ENCODE measurements around the gene RERE. TPM values are rescaled to one million over a fixed set of nuclear protein-coding genes. Genes with fewer than 3 reads are reported as not detected.
A peak's percentile ranks its signal among the peaks of the same experiment; 100 is the strongest.

The RERE gene
- total RNA-seq, 4 donors from 2014 or later: 86.4 to 111 (median 103) TPM

- H3K27ac ChIP-seq: peak overlapping the region in 2 of 4 donors; percentile 23 to 33
- no peaks in the 10 kb centered on the region for H3K9me3 ChIP-seq
- peak; percentile 76 to 78 for DNase-seq (ENCODE audit: low spot score in 2 of 2)
- no peaks in the 10 kb centered on the region for H3K27me3 ChIP-seq
- peaks cover 0 to 26% (median 2%) of the 10 kb centered on the region in 4 donors for H3K4me1 ChIP-seq
- H3K4me3 ChIP-seq: no peak overlapping the region
- TF ChIP-seq CTCF (IDR thresholded peaks at IDR 0.05) (peak; percentile 84 to 92 (median 90)), EP300 (IDR thresholded peaks at IDR 0.05) (peak; percentile 62 to 79), POLR2A (IDR thresholded peaks at IDR 0.05) (peak in 1 of 2 donors; percentile 18)
- 36 to 42% methylated on average over 18 of the region's 19 CpGs for WGBS, 2 donors
- no peaks in the 10 kb centered on the region for H3K36me3 ChIP-seq
These were observed 31.4 kb upstream of the RERE start for GRCh38 chr1:8848663-8849386.

- no peak overlapping the region for H3K4me3 ChIP-seq
- no peaks in the 10 kb centered on the region for H3K27me3 ChIP-seq
- no peak overlapping the region for H3K27ac ChIP-seq
- H3K36me3 ChIP-seq: no peaks in the 10 kb centered on the region
- TF ChIP-seq EP300 (IDR thresholded peaks at IDR 0.05) (no peak), POLR2A (IDR thresholded peaks at IDR 0.05) (no peak), CTCF (IDR thresholded peaks at IDR 0.05) (no peak)
- WGBS, 2 donors: 49 to 62% methylated on average over 5 of the region's 5 CpGs
- H3K4me1 ChIP-seq: peaks cover 0 to 26% (median 2%) of the 10 kb centered on the region in 4 donors
- no peaks in the 10 kb centered on the region for H3K9me3 ChIP-seq
- DNase-seq (ENCODE audit: low spot score in 2 of 2): no peak
These were observed 30.6 kb upstream of the RERE start for GRCh38 chr1:8847990-8848389.

- H3K27ac ChIP-seq: no peak overlapping the region
- no peaks in the 10 kb centered on the region for H3K9me3 ChIP-seq
- DNase-seq (ENCODE audit: low spot score in 2 of 2): no peak
- no peaks in the 10 kb centered on the region for H3K36me3 ChIP-seq
- TF ChIP-seq POLR2A (IDR thresholded peaks at IDR 0.05) (no peak), CTCF (IDR thresholded peaks at IDR 0.05) (no peak)
- no peak overlapping the region for H3K4me3 ChIP-seq
- peaks cover 0 to 26% (median 2%) of the 10 kb centered on the region in 4 donors for H3K4me1 ChIP-seq
- 70 to 76% methylated on average over 4 of the region's 4 CpGs for WGBS, 2 donors
- H3K27me3 ChIP-seq: no peaks in the 10 kb centered on the region
These were observed 28.8 kb upstream of the RERE start for GRCh38 chr1:8846263-8846662.

- H3K9me3 ChIP-seq: no peaks in the 10 kb centered on the region
- no peak for DNase-seq (ENCODE audit: low spot score in 2 of 2)
- peaks cover 0 to 26% (median 2%) of the 10 kb centered on the region in 4 donors for H3K4me1 ChIP-seq
- H3K27me3 ChIP-seq: no peaks in the 10 kb centered on the region
- no peak overlapping the region for H3K27ac ChIP-seq
- H3K36me3 ChIP-seq: no peaks in the 10 kb centered on the region
- TF ChIP-seq CTCF (IDR thresholded peaks at IDR 0.05) (no peak), POLR2A (IDR thresholded peaks at IDR 0.05) (no peak), EP300 (IDR thresholded peaks at IDR 0.05) (no peak)
- no peak overlapping the region for H3K4me3 ChIP-seq
- WGBS, 2 donors: 88 to 90% methylated on average over 19 to 21 of the region's 21 CpGs
These were observed 28.0 kb upstream of the RERE start for GRCh38 chr1:8845104-8846097.
